ENCODE measurements around the gene NR6A1.

Gene NR6A1

GRCh38 chr9:124512806-124513204, 258.3 kb downstream of the NR6A1 start:
- DNase-seq = no peak

DNA sequence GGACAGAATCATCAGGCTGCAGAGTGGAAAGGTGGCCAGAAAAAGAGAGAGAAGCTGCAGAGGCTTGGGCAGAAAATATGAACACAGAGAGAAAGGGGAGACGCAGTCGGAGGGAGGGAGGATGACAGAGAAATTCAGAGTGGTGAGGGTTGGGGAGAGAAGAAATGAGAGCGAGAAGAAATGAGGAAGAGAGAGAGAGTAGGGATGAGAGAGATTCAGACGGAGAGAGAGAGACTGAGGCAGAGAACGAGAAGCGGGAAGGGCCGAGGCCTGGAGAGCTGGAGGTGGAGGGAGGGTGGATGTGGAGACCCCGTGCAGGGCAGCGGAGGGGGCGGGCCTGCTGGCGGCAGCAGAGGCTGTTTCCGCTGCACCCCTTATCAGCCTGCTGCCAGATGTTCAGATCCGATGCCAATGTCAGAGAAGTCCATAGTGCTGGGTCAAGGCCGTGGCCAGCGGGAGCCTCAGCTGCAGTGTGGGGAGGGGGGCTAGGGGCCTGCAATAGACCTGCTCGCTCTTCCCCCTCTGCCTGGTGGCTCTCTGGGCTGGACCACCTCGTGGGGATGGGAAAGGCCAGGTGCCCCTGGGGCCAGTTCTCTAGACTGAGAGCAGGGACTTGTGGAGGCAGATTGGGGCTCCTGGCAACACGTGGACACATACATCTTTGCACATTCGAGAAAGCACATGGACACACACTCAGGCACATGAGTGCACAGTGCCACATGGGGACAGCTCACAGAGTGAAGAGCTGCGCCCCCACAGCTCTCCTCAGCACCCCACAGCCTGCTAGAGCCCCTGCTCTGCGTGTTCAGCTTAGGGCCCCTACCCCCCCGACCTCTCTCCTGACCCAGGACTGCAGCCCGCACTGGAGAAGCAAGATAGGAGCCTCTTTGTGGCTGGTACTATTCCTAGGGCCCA, 259.0 kb downstream of the NR6A1 start:
- DNase-seq = no peak

GRCh38 chr9:124511426-124511840, 259.7 kb downstream of the NR6A1 start:
- no peak for DNase-seq

DNA sequence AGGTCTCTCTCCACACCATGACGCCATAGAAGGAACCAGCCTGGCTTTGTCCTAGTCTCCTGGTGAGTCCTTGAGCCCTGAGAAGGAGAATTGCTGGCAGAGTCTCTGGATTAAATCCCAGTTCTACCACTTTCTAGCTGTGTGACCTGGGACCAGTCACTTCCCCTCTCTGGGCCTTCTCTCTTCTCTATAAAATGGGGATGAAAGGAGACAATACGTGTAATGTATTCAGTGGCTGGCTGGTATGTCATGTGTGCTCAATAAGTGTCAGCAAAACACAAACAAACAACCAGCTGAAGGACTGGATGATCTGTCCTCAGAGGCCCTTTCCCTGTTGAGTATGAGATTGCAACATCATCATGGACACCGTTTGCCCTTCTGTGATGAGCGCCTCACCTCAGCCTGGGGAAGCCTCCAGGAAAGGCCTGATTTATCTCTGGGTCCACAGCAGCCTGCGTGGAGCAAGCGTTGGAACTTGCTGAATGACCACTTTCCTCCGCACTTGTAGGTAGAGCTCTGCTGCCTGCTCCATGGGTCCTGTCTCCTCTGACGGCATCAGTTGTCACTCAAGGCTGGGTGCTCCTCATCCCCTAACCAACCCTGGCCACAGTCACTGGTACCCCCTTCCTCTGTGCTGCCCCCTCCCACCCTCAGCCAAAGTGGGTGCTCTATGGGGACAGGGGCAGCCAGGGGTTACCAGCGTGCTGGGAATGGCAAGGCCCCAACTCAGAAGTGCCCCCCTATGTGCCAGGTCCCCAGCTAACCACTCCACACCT, 260.3 kb downstream of the NR6A1 start:
- DNase-seq = no peak

GRCh38 chr9:124507880-124508423, 263.2 kb downstream of the NR6A1 start:
- no peak for DNase-seq

DNA sequence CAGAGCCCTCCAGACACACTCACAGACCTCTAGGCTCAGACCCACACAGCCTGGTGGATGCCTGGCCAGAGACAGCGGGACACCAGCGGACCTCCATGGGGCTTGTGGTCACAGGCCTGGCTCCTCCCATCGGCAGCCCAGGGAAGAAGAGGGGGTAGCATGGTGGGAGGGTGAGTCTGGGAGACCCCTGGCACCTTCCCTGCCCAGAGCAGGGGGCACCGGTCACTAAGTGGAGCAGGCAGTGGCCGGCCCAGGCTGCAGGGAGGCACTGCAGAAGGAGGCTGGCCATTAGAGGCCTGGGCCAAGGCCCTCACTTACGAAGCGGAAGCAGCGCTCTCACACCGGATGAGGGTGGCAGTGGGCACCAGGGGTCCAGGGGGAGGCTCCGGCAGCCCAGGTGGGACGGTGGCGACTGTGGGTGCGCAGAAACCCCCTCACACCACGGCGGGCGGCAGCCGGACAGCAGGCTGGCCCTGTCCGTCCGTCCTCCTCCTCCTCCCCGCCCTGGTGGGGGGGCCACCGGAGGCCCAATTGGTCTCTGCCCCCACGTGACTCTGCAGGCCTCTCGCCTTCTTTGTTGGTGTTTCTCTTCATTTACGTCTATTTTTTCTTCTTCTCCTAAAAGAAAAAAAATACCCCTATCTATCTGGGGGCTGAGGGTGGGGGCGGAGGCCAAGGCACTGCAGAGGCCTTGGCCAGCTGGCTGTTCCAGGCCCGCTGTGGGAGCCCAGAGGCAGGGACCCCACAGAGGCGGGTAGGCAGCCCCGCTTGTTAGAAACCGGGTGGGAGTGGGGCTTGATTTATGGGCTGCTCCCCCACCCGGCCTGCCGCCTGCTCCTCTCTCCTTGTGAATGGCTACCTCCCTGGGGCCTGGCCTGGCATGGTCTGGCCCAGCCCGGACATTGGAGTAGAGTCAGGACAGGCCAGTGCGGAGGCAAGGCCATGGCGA, 263.9 kb downstream of the NR6A1 start, which contains the start of gene NR5A1:
Gene NR5A1 (minus strand): TSS at position 469 of the 949 bp plus-strand sequence. CDS start 4,004 bp downstream, outside the sequence.
- no peak for DNase-seq

GRCh38 chr9:124506433-124506832, 264.7 kb downstream of the NR6A1 start:
- DNase-seq = no peak

DNA sequence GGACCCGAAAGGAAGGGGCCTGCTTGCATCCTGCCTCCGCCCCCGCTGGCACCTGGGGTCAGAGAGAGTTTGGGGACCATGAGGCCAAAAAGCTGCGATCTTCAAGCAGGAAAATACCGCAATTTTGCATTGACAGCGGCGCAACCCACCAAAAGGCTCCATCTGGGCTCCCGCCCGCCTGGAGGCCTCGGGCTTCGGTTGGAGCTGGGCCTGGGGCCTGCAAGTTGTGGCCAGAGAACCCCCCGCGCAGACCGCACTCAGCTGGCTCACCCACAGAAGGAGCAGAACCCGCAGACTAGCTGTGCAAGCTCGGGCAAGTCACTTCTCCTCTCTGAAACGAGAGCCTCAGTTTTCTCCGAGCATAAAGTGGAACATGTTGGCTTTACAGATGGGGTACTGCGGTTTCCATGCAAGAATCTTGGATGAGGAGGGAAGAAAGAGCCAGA, 265.2 kb downstream of the NR6A1 start:
- no peak for DNase-seq

GRCh38 chr9:124505006-124505900, 265.9 kb downstream of the NR6A1 start:
- no peak for DNase-seq

DNA sequence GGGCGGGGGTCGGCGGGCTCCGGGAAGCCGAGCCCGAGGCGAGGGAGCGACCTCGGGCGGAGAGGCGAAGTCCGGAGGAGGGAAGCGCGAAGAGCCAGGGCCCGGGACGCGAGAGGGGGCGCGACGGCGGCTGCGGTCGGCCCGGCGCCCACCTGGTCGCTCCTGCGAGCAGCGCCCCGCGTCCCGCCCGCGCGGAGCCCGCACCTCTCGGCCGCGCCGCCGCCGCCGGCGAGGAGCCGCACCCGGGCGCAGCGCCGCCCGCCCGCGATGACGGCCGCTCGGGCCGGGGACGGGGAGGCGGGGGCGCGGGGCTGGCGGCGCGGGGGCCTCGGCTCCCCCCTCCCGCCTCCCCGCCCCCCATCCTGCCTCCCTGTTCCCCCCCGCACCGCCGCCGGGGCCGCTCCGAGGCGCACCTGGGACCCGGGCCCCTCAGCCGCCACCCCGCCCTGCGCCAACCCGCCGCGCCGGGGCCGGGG, 266.5 kb downstream of the NR6A1 start:
- no peak for DNase-seq

- no peak for DNase-seq
Measured at GRCh38 chr9:124503713-124504529, 267.2 kb downstream of the NR6A1 start.

DNA sequence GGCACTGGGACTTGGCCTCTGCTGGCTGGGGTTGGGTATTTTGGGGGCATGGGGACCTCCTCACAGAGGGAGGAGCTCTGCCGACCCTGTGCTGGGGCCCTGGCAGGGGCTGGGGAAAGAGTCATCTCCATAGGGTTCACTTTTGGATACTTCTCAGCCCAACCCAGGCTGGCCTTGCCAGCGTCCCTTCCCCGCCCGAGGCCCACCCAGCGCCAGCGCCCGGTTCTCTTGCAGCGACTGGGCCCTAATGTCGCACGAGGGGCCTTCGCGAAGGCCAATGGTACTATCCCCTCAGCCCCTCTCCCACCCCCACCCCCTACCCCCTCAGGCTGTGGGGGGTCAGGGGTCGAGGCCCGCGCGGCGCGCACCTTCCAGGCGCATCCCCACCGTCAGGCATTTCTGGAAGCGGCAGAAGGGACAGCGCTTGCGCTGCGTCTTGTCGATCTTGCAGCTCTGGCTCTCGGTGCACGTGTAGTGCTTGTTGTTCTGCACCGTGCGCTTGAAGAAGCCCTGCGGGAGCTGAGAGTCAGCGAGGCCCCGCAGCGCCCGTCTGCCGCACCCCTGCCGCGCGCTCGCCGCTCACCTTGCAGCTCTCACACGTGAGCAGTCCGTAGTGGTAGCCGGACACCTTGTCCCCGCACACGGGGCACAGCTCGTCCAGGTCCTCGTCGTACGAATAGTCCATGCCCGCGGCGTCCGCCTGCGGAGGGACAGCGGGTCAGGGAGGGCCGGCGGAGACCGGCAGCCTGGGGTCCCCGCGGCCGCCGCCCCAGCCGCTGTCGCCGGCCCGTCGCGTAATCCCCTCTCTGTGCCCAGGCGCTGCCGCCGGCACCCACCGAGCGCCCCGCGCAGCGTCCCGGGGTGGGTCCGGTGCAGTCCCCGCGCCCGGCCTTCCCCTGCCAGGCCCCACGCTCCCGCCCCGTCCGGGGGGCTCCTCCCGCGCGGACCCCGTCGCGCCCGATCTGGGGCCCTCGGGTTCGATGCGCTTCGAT, 268.1 kb downstream of the NR6A1 start:
- no peak for DNase-seq

GRCh38 chr9:124501771-124502320, 269.3 kb downstream of the NR6A1 start:
- DNase-seq = no peak

- DNase-seq = no peak
Measured at GRCh38 chr9:124500796-124501611, 270.1 kb downstream of the NR6A1 start.

DNA sequence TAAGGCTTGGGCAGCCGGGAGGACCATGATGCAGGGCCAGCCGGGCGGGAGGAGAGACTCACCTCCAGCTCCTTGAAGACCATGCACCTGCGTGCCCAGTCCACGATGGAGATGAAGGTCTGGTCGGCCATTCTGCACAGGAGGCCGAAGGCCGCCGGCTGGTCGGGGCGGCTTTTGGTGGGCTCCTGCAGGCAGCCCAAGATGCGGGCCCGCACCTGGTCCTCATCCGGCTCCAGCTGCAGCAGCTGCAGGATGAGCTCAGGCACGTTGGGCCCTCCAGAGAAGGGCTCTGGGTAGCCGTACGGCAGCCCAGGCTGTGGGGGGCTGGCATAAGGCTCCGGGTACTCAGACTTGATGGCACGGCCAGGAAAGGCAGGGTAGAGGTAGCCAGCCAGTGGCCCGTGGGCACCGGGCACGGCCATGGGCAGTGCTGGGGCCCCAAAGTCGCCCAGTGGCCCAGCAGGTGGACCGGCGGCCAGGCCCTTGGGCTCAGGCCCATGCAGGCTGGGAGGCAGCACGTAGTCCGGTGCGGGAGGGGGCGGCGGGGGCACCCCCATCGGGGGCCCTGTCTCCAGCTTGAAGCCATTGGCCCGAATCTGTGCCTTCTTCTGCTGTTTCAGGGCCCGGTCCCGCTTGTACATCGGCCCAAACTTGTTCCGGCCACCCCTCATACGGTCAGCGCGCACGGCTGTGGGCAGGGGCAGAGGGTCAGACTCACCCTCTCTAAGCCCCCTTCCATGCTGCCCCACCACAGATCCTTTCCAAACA, 270.9 kb downstream of the NR6A1 start:
- DNase-seq = no peak

- DNase-seq = no peak
Measured at GRCh38 chr9:124499216-124499615, 271.9 kb downstream of the NR6A1 start.
